G401 (cell line): ENCODE measurements around the gene EED. TPM values are rescaled to one million over a fixed set of nuclear protein-coding genes. Genes with fewer than 3 reads are reported as not detected.
"Not testable (repeated sequence)": the region's sequence is repeated elsewhere in the genome, so short reads cannot be mapped to it uniquely, and the experiment has no call there.

Experiments used
- DNase-seq: peaks from one replicate; pipeline ENCODE4 v3.0.0-alpha.2; 2015; ENCODE audit warnings: low spot score
- in situ Hi-C: cut with HindIII; loops from 2 replicates; pipeline ENCODE4 v1.10.0; 2016; ENCODE audit warnings: low sequenced_read_pairs, mixed read lengths
- total RNA-seq: library from RNA; depleted of rRNA; stranded (reverse); fragments of >200 nt; shearing (Covaris generic); gene quantifications from 2 replicates; pipeline ENCODE4 v1.2.3, GENCODE V29; 2014

The EED gene
- total RNA-seq, 1 experiment from 2014 or later: 25.6 TPM

- in situ Hi-C loops: no loop called here
- DNase-seq: no peak
These were observed 29.8 kb upstream of the EED start for GRCh38 chr11:86214710-86215109.

DNA sequence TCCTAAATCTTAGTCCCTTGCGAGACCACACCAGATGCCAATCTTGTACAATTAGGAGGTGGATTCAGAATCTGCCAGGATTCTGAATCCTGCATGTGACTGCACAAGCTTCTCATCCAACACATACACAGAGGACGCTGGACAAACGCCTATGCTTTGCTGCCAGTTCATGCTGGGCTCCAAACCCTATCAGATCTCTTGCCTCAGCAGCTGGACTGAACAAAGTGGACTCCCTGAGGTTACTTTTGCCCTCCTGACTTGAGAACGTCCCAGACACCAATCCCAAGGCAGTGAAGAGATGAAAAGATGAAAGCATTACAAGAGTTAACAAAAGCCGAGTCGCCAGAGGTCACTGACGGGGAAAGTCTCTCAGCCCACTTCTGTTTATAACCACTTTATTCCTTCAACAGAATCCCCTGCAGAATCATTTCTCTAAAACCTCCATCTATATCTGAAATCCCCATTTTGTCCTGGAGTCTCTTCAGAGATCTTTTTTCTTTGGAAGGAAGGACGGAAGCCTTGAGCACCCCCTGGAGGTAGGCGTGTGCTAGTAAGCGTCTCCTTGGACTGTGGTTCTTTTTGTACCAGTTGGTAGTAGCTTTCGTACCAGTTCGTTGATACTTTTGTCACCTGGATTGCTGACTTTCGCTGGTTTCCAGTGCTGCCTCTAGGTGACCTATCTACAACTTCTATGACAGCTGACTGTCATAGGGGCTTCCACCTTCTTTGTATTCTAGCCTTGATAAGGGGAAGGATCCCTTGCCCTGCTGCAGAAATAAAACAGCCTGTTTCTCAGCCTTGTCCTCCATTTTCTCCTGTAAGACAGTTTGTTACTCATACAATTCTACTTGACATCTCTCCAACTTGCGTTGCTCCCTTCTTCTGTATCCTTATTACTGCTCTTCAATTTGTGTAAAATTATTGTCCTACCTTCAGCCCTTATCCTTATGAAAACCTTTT, 26.1 kb upstream of the EED start:
- in situ Hi-C loops: no loop called here
- DNase-seq: peak; percentile 81

DNA sequence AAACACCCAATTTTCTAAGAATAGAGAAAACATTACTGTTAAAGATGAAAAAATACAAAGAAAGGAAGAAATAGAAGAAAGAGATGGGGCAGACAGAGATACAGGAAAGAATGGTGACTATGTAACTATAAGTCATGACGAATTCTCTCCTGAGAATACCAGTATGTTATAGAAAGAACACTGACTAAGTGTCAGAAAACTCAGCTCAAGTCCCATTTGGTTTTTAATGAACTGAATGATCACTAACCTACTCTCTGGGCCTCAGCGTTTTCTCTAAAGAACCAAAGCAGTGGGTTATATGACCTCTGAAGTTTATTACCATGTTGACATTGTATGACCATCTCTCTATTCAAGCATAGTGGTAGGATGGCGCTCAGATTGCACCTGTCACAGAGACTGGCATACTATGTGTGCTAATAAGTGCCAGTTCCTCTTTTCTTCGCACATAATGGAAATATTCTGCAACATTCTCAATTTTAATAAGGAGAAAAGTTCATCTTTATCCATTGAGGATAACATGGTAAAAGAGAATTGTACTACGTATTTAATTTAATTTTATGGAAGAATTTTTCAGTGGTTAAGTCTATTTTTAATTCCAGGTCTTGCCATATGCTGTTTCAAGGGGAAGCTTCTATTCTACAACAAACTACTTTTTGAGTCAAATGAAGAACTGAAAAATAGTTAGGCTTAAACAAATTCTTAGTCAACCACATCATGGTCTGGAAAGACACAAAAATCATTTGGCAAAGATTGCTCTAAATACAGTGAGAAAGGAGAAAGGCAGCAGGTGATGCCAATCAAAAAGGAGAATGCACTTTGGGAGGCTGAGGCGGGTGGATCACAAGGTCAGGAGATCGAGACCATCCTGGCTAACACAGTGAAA, 25.0 kb upstream of the EED start:
- in situ Hi-C loops: no loop called here
- DNase-seq: no peak

- in situ Hi-C loops: no loop called here
- DNase-seq: no peak
These were observed 23.9 kb upstream of the EED start for GRCh38 chr11:86220653-86221052.

- in situ Hi-C loops: no loop called here
- no peak for DNase-seq
These were observed 22.5 kb upstream of the EED start for GRCh38 chr11:86222081-86222480.

- in situ Hi-C loops: not testable (repeated sequence)
These were observed 20.0 kb upstream of the EED start for GRCh38 chr11:86224575-86224974.

DNA sequence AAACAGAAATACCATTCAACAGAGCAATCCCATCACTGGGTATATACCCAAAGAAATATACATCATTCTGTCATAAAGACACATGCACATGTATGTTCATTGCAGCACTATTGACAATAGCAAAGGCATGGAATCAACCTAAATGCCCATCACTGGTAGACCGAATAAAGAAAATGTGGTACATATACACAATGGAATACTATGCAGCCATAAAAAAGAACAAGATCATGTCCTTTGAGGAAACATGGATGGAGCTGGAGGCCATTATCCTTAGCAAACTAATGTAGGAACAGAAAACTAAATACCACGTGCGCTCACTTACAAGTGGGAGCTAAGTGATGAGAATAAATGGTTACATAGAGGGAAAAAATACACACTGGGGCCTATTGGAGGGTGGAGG, 19.2 kb upstream of the EED start:
- in situ Hi-C loops, DNase-seq: not testable (repeated sequence)

More at GRCh38 chr11:86224575-86224974, 20.0 kb upstream of the EED start:
- DNase-seq: not testable (repeated sequence)

GRCh38 chr11:86228269-86229038, 16.1 kb upstream of the EED start:
- DNase-seq: no peak
- in situ Hi-C loops: no loop called here

GRCh38 chr11:86229039-86229330, 15.6 kb upstream of the EED start:
- DNase-seq, in situ Hi-C loops: not testable (repeated sequence)

GRCh38 chr11:86230179-86230804, 14.3 kb upstream of the EED start:
- no peak for DNase-seq
- in situ Hi-C loops: no loop called here

- in situ Hi-C loops: no loop called here
- no peak for DNase-seq
These were observed 13.6 kb upstream of the EED start for GRCh38 chr11:86230921-86231434.

- in situ Hi-C loops: no loop called here
These were observed 12.0 kb upstream of the EED start for GRCh38 chr11:86232556-86232955.

DNA sequence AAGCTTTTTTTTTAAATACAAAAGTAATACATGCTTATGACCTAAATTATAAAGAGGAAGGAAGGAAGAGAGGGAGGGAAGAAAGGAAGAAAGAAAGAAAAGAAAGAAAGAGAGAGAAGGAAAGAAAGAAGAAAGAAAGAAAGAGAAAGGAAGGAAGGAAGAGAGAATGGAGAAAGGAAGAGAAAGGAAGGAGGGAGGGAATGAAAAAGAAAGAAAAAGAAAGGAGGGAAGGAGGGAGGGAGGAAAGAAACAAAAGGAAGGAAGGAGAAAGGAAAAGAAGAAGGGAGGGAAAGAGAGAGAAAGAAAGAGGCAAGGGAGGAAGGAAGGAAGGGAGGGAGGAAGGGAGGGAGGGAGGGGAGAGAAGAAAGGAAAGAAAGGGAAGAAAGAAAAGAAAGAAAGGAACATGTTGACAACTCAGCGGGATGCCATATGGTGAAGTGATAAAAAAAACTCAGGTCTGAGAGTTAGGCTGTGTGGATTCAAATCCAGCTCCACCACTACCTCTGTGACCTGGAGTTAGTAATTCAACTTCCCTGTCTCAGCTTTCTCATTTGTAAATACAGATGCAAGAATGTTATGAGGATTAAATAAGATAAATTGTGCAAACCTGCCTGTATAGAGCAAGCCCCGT, 9.6 kb upstream of the EED start:
- no peak for DNase-seq
- in situ Hi-C loops: no loop called here

More at GRCh38 chr11:86232556-86232955, 12.0 kb upstream of the EED start:
- DNase-seq: no peak

GRCh38 chr11:86237267-86237804, 7.2 kb upstream of the EED start:
- in situ Hi-C loops: no loop called here
- DNase-seq: no peak

GRCh38 chr11:86240164-86240563, 4.4 kb upstream of the EED start:
- in situ Hi-C loops: no loop called here
- DNase-seq: no peak

GRCh38 chr11:86241956-86242535, 2.5 kb upstream of the EED start:
- in situ Hi-C loops: no loop called here
- DNase-seq: no peak

DNA sequence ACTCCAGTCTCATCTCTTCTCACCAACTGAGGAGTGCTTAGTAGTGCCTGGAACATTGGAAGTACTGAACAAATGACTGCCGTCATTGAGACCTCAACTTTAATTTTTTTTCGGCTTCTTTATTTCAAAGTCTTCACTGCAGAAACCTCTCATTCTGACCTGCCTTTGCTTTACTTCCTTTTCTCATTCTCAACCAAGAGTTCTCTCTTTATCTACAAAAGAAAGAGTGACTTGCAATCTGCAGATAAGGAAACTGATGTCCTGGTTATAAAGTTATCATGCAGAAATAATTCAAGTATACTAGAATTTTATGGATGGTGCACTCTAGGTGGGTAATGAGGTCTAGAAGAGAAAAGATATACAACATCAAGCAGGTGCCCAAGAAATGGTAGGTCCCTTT, 1.2 kb upstream of the EED start:
- no peak for DNase-seq
- in situ Hi-C loops: no loop called here

DNA sequence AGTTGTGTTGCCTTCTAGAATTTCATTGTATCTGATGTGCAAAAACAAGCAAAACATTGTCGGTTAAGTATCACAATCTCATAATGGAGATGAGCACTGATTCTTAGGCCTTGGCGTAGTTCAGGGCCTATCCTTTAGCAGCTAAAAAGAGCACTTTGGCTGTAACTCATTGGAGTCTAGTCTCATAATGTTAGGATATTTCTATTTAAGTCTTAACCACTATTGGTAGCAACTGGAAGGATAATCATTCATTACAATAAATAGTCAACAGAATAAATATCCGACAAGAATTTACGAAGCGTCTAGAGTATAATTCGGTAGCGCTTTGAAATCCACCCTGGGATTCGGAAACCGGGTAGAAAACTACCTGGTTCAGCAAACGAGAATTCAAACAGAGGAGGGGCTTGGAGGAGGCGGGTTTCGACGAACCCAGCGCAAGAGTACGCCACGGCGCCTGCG, 461 bp upstream of the EED start:
- in situ Hi-C loops: no loop called here

More for the DNA sequence above, 461 bp upstream of the EED start:
- peak; percentile 90 for DNase-seq
